Stimulated activated naive CD8-positive, alpha-beta T cell treated with anti-CD3 and anti-CD28 coated beads, Interleukin-15, Interleukin-2, amounts not matched to agents 100 ng/mL and 50 ng/mL, for 24 hours (primary cell): ENCODE results near the gene PRDM2.
"Not testable (repeated sequence)": the region's sequence is repeated elsewhere in the genome, so short reads cannot be mapped to it uniquely, and the experiment has no call there.

Experiments used
- H3K27ac Mint-ChIP-seq: one replicate; pipeline ENCODE4 v1.8.0; 2021; ENCODE audit warnings: mild to moderate bottlenecking, mixed read lengths
- H3K27me3 Mint-ChIP-seq: one replicate; pipeline ENCODE4 v1.8.0; 2021; ENCODE audit warnings: mixed read lengths
- H3K36me3 Mint-ChIP-seq: one replicate; pipeline ENCODE4 v1.8.0; 2021; ENCODE audit warnings: low read depth, mixed read lengths
- H3K4me1 Mint-ChIP-seq: one replicate; pipeline ENCODE4 v1.8.0; 2021; ENCODE audit warnings: low read depth, mixed read lengths
- H3K4me3 Mint-ChIP-seq: one replicate; pipeline ENCODE4 v1.8.0; 2021; ENCODE audit warnings: mild to moderate bottlenecking, mixed read lengths
- H3K9me3 Mint-ChIP-seq: one replicate; pipeline ENCODE4 v1.8.0; 2021; ENCODE audit warnings: mixed read lengths

Gene PRDM2, protein sequence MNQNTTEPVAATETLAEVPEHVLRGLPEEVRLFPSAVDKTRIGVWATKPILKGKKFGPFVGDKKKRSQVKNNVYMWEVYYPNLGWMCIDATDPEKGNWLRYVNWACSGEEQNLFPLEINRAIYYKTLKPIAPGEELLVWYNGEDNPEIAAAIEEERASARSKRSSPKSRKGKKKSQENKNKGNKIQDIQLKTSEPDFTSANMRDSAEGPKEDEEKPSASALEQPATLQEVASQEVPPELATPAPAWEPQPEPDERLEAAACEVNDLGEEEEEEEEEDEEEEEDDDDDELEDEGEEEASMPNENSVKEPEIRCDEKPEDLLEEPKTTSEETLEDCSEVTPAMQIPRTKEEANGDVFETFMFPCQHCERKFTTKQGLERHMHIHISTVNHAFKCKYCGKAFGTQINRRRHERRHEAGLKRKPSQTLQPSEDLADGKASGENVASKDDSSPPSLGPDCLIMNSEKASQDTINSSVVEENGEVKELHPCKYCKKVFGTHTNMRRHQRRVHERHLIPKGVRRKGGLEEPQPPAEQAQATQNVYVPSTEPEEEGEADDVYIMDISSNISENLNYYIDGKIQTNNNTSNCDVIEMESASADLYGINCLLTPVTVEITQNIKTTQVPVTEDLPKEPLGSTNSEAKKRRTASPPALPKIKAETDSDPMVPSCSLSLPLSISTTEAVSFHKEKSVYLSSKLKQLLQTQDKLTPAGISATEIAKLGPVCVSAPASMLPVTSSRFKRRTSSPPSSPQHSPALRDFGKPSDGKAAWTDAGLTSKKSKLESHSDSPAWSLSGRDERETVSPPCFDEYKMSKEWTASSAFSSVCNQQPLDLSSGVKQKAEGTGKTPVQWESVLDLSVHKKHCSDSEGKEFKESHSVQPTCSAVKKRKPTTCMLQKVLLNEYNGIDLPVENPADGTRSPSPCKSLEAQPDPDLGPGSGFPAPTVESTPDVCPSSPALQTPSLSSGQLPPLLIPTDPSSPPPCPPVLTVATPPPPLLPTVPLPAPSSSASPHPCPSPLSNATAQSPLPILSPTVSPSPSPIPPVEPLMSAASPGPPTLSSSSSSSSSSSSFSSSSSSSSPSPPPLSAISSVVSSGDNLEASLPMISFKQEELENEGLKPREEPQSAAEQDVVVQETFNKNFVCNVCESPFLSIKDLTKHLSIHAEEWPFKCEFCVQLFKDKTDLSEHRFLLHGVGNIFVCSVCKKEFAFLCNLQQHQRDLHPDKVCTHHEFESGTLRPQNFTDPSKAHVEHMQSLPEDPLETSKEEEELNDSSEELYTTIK (N-terminal part only)

DNA sequence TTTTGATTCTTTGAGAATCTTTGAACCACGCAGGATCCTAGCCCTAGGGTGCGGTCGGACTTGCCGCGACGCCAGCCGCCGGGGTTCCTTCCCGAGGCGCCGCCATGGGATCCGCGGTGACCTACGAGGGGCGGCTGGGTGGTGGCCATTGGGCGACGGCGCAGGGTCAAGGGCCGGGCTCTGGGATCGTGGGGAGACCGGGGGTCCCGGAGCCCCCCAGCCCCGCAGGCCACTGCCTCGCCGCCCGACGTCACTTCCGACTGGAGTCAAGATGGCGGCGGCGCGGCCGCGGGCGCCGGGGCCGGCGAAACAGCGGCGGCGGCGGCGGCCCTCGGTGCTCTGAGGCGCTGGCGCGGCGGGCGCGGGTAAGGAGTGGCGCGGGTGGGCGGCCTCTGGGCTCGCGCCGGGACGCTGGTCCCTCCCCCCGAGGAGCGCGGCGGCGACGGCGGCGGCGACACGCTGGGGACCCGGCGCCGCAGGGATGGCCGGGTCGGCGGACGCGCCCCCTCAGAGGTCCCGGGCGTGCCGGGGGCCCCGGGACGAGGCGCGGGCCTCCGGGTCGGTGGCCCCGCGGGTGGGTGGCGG, at the start of gene PRDM2:
PRDM2 (plus strand) TSS at position 253 of the 585 bp plus-strand sequence. CDS start 15,418 bp downstream, outside the sequence.
- Mint-ChIP-seq H3K4me1 (peaks cover 59% of the 10 kb centered on the region), H3K4me3 (peak within 1 kb of the TSS; percentile 100), H3K9me3 (peaks cover 4% of the 10 kb centered on the region), H3K27ac (peak within 1 kb of the TSS; percentile 100), H3K36me3 (peaks cover 16% of the 10 kb centered on the region), H3K27me3 (no peaks in the 10 kb centered on the region)

DNA sequence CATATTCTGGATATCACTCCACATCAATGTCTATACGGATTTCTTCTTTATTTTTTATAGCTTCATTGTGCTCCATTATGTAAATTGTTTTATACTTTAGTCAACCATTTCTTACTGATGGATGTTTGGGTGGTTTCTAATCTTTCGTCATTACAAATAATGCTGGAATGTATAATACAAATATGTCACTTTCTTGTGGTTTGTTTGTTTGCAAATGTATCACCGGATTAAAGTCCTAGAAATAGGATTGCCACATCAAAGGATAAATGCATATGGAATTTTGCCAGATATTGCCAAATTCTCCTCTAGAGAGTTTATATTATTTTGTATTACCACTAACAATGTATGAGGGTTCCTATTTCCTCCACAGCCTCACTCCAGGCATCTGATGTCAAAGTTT, 48.7 kb upstream of the PRDM2 start:
- H3K4me1 Mint-ChIP-seq, result no peaks in the 10 kb centered on the region

DNA sequence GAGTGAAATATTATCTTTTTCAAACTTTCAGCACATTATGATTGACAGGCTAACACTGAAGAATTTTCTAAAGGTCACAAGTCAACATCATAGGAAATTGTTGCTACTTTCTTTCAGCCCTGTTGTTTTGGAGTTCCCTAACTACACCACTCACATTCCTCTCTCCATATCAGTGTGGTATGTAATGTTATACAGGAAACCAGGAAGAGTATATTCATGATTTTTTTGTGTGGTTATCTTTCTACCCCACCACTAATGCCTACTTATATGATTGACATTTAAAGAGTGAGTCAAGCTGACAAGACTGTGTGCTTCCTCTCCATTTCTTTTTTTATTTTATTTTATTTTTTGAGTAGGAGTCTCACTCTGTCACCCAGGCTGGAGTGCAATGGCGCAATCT, 47.8 kb upstream of the PRDM2 start:
- Mint-ChIP-seq H3K27ac (no peak overlapping the region), H3K27me3 (peaks cover 12% of the 10 kb centered on the region), H3K9me3 (no peaks in the 10 kb centered on the region), H3K4me1 (no peaks in the 10 kb centered on the region), H3K36me3 (no peaks in the 10 kb centered on the region), H3K4me3 (no peak overlapping the region)

More for the DNA sequence above, 48.7 kb upstream of the PRDM2 start:
- H3K4me3 Mint-ChIP-seq, result no peak overlapping the region
- H3K27me3 Mint-ChIP-seq, result peaks cover 8% of the 10 kb centered on the region
- no peaks in the 10 kb centered on the region for H3K9me3 Mint-ChIP-seq
- no peaks in the 10 kb centered on the region for H3K36me3 Mint-ChIP-seq
- no peak overlapping the region for H3K27ac Mint-ChIP-seq

DNA sequence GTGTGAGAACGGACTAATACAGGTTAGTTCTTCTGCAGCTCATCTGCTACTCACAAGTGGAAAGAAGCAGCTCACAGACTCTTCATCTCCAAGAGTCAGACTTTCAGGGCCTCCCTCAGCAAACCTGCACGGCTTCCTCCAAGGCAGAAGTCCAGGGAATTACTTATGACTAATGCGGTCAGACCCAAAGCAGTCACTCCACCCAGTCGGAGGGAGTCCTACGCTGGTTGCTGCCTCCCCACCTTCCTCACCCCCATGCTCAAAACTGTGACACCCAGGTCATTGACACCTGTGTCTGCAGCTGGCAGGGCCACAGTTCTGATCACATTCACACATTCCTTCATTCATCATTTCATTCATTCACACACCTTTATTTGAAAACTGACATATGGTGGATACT, 38.4 kb upstream of the PRDM2 start:
- H3K27ac Mint-ChIP-seq, result no peak overlapping the region
- H3K27me3 Mint-ChIP-seq, result peaks cover 4% of the 10 kb centered on the region
- peaks cover 13% of the 10 kb centered on the region for H3K4me1 Mint-ChIP-seq
- no peak overlapping the region for H3K4me3 Mint-ChIP-seq
- peaks cover 4% of the 10 kb centered on the region for H3K9me3 Mint-ChIP-seq
- H3K36me3 Mint-ChIP-seq, result no peaks in the 10 kb centered on the region

DNA sequence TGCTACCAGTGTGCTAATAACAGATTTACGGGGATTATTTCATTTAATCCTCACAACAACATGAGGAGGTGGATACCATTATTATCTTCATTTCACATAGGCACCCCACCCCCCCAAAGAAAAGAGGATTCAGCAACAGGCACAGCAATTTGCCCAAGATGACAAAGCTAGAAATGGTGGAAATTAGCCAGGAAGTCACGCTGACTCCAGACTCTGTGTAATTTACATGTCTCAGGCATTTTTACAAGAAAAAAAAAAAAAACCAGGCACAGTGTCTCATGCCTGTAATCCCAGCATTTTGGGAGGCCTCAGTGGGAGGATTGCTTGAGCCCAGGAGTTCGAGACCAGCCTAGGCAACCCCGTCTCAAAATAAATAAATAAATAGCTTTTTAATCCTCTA, 37.5 kb upstream of the PRDM2 start:
- Mint-ChIP-seq H3K27ac (no peak overlapping the region), H3K27me3 (peaks cover 3% of the 10 kb centered on the region), H3K9me3 (peaks cover 4% of the 10 kb centered on the region), H3K36me3 (no peaks in the 10 kb centered on the region), H3K4me1 (peaks cover 13% of the 10 kb centered on the region), H3K4me3 (no peak overlapping the region)

DNA sequence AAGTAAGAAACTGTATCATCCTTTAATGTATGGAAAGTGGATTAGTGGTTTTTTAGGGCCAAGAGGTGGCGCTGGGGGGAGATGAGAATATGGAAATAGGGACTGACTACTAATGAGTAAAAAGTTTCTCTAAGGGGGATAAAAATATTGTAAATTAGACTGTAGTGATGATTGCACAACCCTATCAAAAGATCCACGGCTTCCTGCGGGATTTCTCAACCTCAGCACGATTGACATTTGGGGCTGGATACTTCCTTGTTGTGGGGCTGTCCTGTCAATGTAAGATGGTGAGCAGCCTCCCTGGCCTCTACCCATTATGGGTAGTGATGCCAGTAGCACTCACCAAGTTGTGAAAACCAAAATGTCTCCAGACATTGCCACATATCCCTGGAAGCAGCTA, 36.0 kb upstream of the PRDM2 start:
- H3K36me3 Mint-ChIP-seq, result no peaks in the 10 kb centered on the region
- peaks cover 3% of the 10 kb centered on the region for H3K27me3 Mint-ChIP-seq
- H3K4me3 Mint-ChIP-seq, result no peak overlapping the region
- peaks cover 13% of the 10 kb centered on the region for H3K4me1 Mint-ChIP-seq
- peaks cover 4% of the 10 kb centered on the region for H3K9me3 Mint-ChIP-seq
- H3K27ac Mint-ChIP-seq, result no peak overlapping the region

DNA sequence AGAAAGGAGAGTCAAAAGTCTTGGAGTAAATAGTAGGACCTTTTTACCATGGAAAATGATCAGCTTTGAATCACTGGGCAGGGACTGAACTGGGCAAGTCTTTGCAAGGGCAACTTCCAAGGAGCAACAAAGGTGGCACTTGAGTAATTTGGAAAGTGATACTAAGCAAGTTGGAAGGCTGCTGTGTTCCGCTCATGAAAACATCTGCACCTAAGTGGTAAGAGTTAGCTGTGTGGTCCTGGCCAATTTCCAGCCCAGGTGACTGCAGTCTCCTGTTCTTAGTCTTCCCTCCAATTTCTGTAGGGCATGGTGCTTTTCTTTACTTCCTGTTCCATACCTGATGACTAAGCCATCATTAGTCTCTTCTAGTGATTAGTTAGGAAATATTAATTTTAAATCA, 35.5 kb upstream of the PRDM2 start:
- H3K27me3 Mint-ChIP-seq, result peaks cover under 1% of the 10 kb centered on the region
- peaks cover 13% of the 10 kb centered on the region for H3K4me1 Mint-ChIP-seq
- H3K36me3 Mint-ChIP-seq, result no peaks in the 10 kb centered on the region
- H3K9me3 Mint-ChIP-seq, result peaks cover under 1% of the 10 kb centered on the region
- H3K27ac Mint-ChIP-seq, result no peak overlapping the region
- H3K4me3 Mint-ChIP-seq, result no peak overlapping the region

DNA sequence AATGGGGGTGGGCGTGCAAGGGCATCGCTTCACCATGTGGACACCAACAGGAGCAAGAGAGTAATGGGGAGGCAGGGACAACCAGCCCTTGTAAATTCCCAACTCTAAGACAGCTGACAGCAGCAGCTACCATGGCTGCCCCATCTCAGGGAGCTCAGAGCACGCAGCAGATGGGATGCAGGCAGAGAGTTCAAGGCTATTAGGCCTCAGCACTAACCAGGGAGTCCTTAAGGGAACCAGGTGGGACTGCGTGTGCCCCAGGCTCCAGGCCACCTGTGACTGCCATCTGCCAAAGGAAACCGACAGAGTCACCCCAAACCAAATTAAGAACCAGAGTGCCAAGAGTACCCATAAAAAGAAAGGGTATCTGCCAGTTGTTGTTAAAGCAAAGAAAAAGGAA, 33.7 kb upstream of the PRDM2 start:
- Mint-ChIP-seq H3K36me3 (no peaks in the 10 kb centered on the region), H3K27me3 (no peaks in the 10 kb centered on the region), H3K27ac (no peak overlapping the region), H3K9me3 (no peaks in the 10 kb centered on the region), H3K4me1 (peaks cover 13% of the 10 kb centered on the region), H3K4me3 (no peak overlapping the region)

DNA sequence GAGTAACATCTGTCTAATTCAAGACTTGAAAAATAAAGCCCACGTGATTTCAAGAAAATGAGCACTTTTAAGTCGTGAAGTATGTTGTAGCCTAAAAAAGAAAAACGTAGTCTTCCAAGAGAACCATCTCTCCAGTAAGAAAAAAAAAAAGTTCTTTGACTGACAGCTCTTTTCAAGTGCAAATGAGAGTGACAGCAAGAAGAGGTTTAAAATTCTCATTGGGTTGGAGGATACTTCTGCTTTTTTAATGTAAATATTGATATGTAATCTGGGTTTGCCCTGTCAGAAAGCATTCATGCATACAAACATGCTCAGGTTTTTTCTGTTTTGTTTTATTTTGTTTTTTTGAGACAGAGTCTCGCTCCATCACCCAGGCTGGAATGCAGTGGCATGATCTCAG, 32.3 kb upstream of the PRDM2 start:
- Mint-ChIP-seq H3K9me3 (no peaks in the 10 kb centered on the region), H3K36me3 (no peaks in the 10 kb centered on the region), H3K27ac (peak overlapping the region; percentile 52), H3K4me3 (no peak overlapping the region), H3K4me1 (peaks cover 13% of the 10 kb centered on the region), H3K27me3 (no peaks in the 10 kb centered on the region)

DNA sequence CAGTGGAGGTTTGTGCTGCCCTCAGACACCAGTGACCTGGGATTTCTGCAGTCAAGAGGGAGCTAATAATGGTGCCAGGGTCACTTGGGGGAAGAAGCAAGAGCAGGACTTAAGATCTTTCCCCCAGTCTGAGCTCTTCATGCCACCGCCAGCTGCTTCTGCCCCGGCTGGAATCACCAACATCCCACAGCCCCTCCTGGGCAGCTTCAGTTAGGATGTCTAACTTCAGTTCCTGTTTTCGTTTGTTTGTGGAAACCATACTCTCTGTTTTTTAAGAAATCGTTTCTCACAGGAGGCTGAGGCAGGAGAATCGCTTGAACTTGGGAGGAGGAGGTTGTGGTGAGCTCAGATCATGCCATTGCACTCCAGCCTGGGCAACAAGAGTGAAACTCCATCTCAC, 25.6 kb upstream of the PRDM2 start:
- H3K4me1 Mint-ChIP-seq, result peaks cover 10% of the 10 kb centered on the region
- H3K4me3 Mint-ChIP-seq, result no peak overlapping the region
- no peaks in the 10 kb centered on the region for H3K36me3 Mint-ChIP-seq
- H3K27ac Mint-ChIP-seq, result no peak overlapping the region
- H3K9me3 Mint-ChIP-seq, result no peaks in the 10 kb centered on the region
- peaks cover 4% of the 10 kb centered on the region for H3K27me3 Mint-ChIP-seq

DNA sequence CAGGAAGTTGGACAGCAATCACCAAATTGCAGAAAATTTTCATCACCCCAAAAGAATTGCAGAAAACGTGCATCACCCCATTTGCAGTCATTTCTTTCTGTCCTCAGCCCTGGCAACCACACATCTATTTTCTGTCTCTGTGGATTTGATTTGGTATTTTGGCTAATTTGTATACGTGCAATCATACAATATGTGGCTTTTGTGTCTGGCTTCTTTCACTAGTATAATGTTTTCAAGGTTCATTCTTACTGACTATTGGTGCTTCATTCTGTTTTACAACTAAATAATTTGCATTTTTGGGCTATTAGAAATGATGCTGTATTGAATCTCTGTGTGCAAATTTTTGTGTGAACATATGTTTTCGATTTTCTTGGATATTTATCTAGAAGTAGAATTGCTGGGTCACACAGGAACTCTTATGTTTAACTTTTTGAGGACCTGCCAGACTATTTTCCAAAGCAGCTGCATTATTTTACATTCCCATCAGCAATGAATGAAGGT, 24.8 kb upstream of the PRDM2 start:
- H3K9me3 Mint-ChIP-seq, result no peaks in the 10 kb centered on the region
- H3K4me3 Mint-ChIP-seq, result no peak overlapping the region
- H3K36me3 Mint-ChIP-seq, result no peaks in the 10 kb centered on the region
- H3K27ac Mint-ChIP-seq, result no peak overlapping the region
- H3K4me1 Mint-ChIP-seq, result peaks cover 10% of the 10 kb centered on the region
- peaks cover 4% of the 10 kb centered on the region for H3K27me3 Mint-ChIP-seq

DNA sequence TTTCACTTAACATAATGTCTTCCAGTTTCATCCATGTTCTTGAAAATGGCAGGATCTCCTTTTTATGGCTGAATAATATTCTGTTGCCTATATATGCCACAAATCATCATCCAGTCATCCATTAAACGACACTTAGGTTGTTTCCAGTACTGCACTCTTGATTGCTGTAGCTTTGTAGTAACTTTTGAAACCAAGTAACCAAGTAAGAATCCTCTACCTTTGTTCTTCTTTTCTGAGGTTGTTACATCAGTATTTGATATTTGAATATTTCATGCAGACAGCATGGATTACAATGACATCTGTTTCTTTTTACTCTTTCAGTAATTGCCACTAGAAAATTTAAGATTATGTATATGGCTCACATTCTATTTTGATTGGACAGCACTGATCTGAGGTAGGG, 22.1 kb upstream of the PRDM2 start:
- Mint-ChIP-seq H3K27ac (no peak overlapping the region), H3K4me3 (no peak overlapping the region), H3K36me3 (no peaks in the 10 kb centered on the region)

DNA sequence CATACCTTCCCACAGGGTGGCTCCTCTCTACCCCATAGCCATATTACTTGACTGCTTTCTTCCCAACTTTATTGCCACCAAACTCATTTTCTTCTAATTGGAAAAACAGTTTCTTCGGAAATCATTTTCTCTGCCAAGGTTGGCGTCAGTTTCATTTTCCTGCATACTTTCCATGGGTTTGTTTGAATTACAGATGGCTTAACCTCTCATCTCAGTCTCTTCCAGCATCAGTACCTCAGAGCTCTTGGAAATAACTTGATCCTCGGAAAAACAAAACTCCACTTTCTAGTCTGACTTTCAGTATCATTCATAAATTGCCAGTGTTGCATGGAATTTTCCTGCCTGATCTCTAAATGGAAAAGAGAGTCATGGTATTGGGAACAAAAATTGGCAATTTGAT, 20.3 kb upstream of the PRDM2 start:
- no peak overlapping the region for H3K27ac Mint-ChIP-seq

More for the DNA sequence above, 22.1 kb upstream of the PRDM2 start:
- Mint-ChIP-seq H3K27me3 (peaks cover 4% of the 10 kb centered on the region), H3K4me1 (peaks cover 10% of the 10 kb centered on the region), H3K9me3 (no peaks in the 10 kb centered on the region)

DNA sequence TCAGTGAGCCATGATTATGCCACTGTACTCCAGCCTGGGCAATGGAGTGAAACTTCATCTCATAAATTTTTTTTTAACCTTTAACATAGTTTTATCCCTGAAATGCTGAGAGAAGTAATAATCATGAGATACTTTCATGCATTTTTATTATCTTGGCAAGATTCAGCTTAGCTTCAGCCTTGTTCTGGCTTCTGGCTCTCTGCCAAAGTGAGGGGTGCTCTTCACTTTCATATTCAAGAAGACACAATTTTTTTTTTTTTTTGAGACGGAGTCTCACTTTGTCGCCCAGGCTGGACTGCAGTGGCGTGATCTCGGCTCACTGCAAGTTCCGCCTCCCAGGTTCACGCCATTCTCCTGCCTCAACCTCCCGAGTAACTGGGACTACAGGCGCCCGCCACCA, 19.4 kb upstream of the PRDM2 start:
- not testable (repeated sequence) for H3K4me1 Mint-ChIP-seq

More for the DNA sequence above, 20.3 kb upstream of the PRDM2 start:
- H3K4me3 Mint-ChIP-seq, result no peak overlapping the region
- no peaks in the 10 kb centered on the region for H3K9me3 Mint-ChIP-seq
- H3K27me3 Mint-ChIP-seq, result peaks cover 4% of the 10 kb centered on the region
- peaks cover 3% of the 10 kb centered on the region for H3K4me1 Mint-ChIP-seq
- no peaks in the 10 kb centered on the region for H3K36me3 Mint-ChIP-seq

More for the DNA sequence above, 19.4 kb upstream of the PRDM2 start:
- H3K27me3 Mint-ChIP-seq, H3K4me3 Mint-ChIP-seq, H3K36me3 Mint-ChIP-seq, H3K27ac Mint-ChIP-seq, H3K9me3 Mint-ChIP-seq: not testable (repeated sequence)
